ENCODE data around the gene PROX1.

GRCh38 chr1:214075999-214076707 is 88.4 kb downstream of the PROX1 start:
- TF ChIP-seq CTCF (IDR thresholded peaks at IDR 0.05; ENCODE audit: poor library complexity) (no peak), EZH2phosphoT487 (IDR thresholded peaks at IDR 0.05; ENCODE audit: low read depth, severe bottlenecking, unreplicated experiment) (no peak)
